HepG2 (cell line): ENCODE measurements around the gene FAM181A. TPM values are rescaled to one million over a fixed set of nuclear protein-coding genes. Genes with fewer than 3 reads are reported as not detected.

Source experiments
- ATAC-seq: fragments of 200-7000 bp; cut with Tn5 transposase; 3 replicates; pipeline ENCODE4 v1.9.1; 2020; ENCODE audit warnings: mild to moderate bottlenecking, moderate library complexity
- BruUV-seq: library from RNA; stranded (reverse); fragments of 400-500 nt; replicated peaks from 2 replicates; lab custom pipeline; 2021; lab: Mats Ljungman, UMichigan
- CTCF ChIA-PET: fragments of 300-600 bp; formaldehyde crosslinking; extraction: SDS; loops from one replicate; lab custom pipeline; 2021; ENCODE audit warnings: low total read pairs, inconsistent platforms, low intra/inter-chr PET ratio; lab: Yijun Ruan, JAX
- POLR2A ChIA-PET: fragments of 350-600 bp; sonication (Branson Sonifier 250); formaldehyde crosslinking; loops from one replicate; lab custom pipeline; 2020; ENCODE audit warnings: antibody characterized with exemption, inconsistent platforms; lab: Yijun Ruan, JAX
- DNase-seq: peaks from one replicate; pipeline ENCODE4 v3.0.0-alpha.2; 2015; ENCODE audit warnings: low spot score
- FAIRE-seq: peaks from 3 replicates; lab custom pipeline; 2011; peaks lifted over from hg19 to GRCh38; lab: Jason Lieb, UNC
- H2AFZ ChIP-seq: one replicate; pipeline ENCODE4 v1.6.1; 2011; ENCODE audit warnings: low read length, inconsistent platforms
- H3K27ac ChIP-seq: fragments of 300-600 bp; 3 replicates; pipeline ENCODE4 v1.8.0; 2011; ENCODE audit warnings: mixed run types, mild to moderate bottlenecking, mixed read lengths, low read length, inconsistent platforms; ENCODE audit not compliant: insufficient read depth; ENCODE audit errors: extremely low read length
- H3K27me3 ChIP-seq, 2 experiments: fragments of 200-600 bp in 1 of 2; 2 replicates in 1 of 2; 3 replicates in 1 of 2; pipeline versions ENCODE4 v1.6.0 to v1.8.0; 2011; ENCODE audit warnings: low read length in 2 of 2, mild to moderate bottlenecking in 2 of 2, moderate library complexity in 2 of 2, inconsistent platforms in 1 of 2; ENCODE audit not compliant: insufficient read depth in 2 of 2, control insufficient read depth in 1 of 2
- H3K36me3 ChIP-seq, 2 experiments: fragments of 200-600 bp in 1 of 2; replicated peaks in 1 of 2; 2 replicates in 1 of 2; 3 replicates in 1 of 2; pipeline versions ENCODE4 v1.5.1 to v1.8.0; 2011; ENCODE audit warnings: low read length in 2 of 2, inconsistent platforms in 1 of 2; ENCODE audit not compliant: insufficient read depth in 2 of 2, control insufficient read depth in 1 of 2
- H3K4me1 ChIP-seq: 2 replicates; pipeline ENCODE4 v1.5.1; 2012; ENCODE audit warnings: low read length, inconsistent platforms; ENCODE audit not compliant: insufficient read depth
- H3K4me2 ChIP-seq: 2 replicates; pipeline ENCODE4 v1.6.0; 2011; ENCODE audit warnings: low read depth, low read length, inconsistent platforms
- H3K4me3 ChIP-seq, 3 experiments: fragments of 200-600 bp in 1 of 3; sonication (generic), shearing (Covaris generic) in 1 of 3; replicated peaks in 1 of 3; 2 replicates each; pipeline ENCODE4 v1.5.1; 2011 to 2016; ENCODE audit warnings: low read length in 3 of 3, inconsistent platforms in 2 of 3, low read depth in 2 of 3, mild to moderate bottlenecking in 2 of 3, control low read depth in 1 of 3, mixed read lengths in 1 of 3; ENCODE audit not compliant: insufficient read depth in 1 of 3
- H3K79me2 ChIP-seq: one replicate; pipeline ENCODE4 v1.6.1; 2011; ENCODE audit warnings: low read length, inconsistent platforms; ENCODE audit not compliant: insufficient read depth
- H3K9ac ChIP-seq: 2 replicates; pipeline ENCODE4 v1.6.0; 2011; ENCODE audit warnings: mild to moderate bottlenecking, low read depth, low read length, inconsistent platforms; ENCODE audit not compliant: insufficient read depth
- H3K9me3 ChIP-seq: 2 replicates; pipeline ENCODE4 v1.5.1; 2012; ENCODE audit warnings: mild to moderate bottlenecking, low read length
- H4K20me1 ChIP-seq: 2 replicates; pipeline ENCODE4 v1.6.0; 2011; ENCODE audit warnings: inconsistent platforms, mild to moderate bottlenecking, low read length, moderate library complexity; ENCODE audit not compliant: insufficient read depth
- KDM5A ChIP-seq: fragments of 200-600 bp; sonication (generic); IDR thresholded peaks from 2 replicates; pipeline ENCODE4 v1.7.0; 2018; ENCODE audit warnings: antibody characterized with exemption, mild to moderate bottlenecking, low read length, borderline replicate concordance
- KLF15 ChIP-seq: sonication (generic); formaldehyde crosslinking; IDR thresholded peaks from 2 replicates; pipeline ENCODE4 v1.8.1; 2023; ENCODE audit warnings: borderline replicate concordance, mild to moderate bottlenecking, inconsistent platforms, missing genetic modification reagents, mixed read lengths
- ZNF12 ChIP-seq: sonication (generic); formaldehyde crosslinking; IDR thresholded peaks from 2 replicates; pipeline ENCODE4 v1.5.0; 2020; ENCODE audit warnings: missing genetic modification reagents
- ZNF562 ChIP-seq: sonication (generic); formaldehyde crosslinking; IDR thresholded peaks from 2 replicates; pipeline ENCODE4 v1.8.0; 2022; ENCODE audit warnings: missing genetic modification reagents, borderline replicate concordance
- WGBS: methylation state at CpG from one replicate; pipeline ENCODE4 v1.1.6; 2017; ENCODE audit warnings: low lambda C conversion rate; 5-methylcytosine and 5-hydroxymethylcytosine counted together
- in situ Hi-C: cut with HindIII; loops from 2 replicates; pipeline ENCODE4 v1.10.0; 2017; ENCODE audit warnings: low pct_unique_long_range_greater_than_20kb; ENCODE audit not compliant: extremely low pct_ligation_motif_present
- intact Hi-C: fragments of 100-400 bp; cut with micrococcal nuclease; formaldehyde crosslinking; loops from one replicate; pipeline ENCODE4 v1.10.0; 2022; ENCODE audit not compliant: unreplicated experiment
- polyA plus RNA-seq, 8 experiments: library from polyadenylated mRNA; depleted of rRNA in 3 of 8; stranded (reverse) in 7 of 8; unstranded in 1 of 8; fragments of >200 nt; fragmentation: Illumina TruSeq in 4 of 8; extraction: Trizol in 4 of 8; gene quantifications; 2 replicates each; pipeline versions ENCODE4 v1.2.1 to v1.2.3, GENCODE V29; 2011 to 2016; ENCODE audit warnings: low read depth in 4 of 8, missing spikeins in 1 of 8, mixed read lengths in 1 of 8; ENCODE audit not compliant: insufficient read depth in 1 of 8
- total RNA-seq, 5 experiments: library from RNA; depleted of rRNA; stranded (reverse); fragments of >200 nt; fragmentation: Illumina TruSeq; extraction: Trizol; gene quantifications; 2 replicates each; pipeline ENCODE4 v1.2.3, GENCODE V29; 2016; ENCODE audit warnings: low read depth in 1 of 5

Gene FAM181A
- total and polyA plus RNA-seq, 2 of the 13 experiments (the other 11 are each of a cell fraction or from before 2014, with no cell fraction given) = 1.1 to 1.5 TPM

DNA sequence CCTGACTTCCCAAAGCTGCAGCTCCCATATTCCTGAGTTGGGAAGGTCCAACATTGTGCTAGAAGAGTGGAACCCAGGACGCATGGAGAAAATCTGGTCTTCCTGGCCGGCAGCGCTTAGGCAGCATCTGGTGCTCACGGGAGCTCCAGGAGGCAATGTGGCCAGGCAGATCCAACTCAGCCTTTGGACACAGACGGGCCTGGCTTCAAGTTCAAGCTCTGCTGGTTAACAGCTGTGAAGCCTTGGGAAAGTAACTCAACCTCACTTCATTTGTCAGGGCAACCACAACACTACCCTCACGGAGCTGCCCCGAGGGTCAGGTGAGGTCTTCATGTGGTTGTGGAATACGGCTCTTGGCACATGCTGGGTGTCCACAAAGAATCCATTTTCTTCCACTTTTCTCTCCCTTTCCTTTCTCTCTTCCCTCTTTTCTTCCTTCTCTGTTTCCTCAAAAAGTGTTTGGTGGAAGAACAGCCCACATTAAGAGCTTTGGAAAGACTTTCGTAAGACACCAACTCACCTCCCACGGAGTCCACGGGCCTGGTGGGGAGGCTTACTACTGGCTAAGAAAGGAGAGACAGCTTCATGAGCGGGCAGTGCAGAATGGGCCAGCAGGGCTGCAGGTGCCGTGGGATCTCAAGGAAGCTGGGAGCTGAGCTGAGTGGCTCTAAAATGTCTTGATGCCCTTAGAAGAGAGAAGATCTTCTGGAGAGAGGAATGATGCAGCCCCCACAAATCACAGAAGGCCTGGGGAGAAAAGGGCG, 2.4 kb upstream of the FAM181A start:
- Histone ChIP-seq H3K9ac (no peak overlapping the region), H3K4me1 (peaks cover 32% of the 10 kb centered on the region), H4K20me1 (no peaks in the 10 kb centered on the region), H3K79me2 (no peaks in the 10 kb centered on the region), H3K27ac (no peak overlapping the region), H3K36me3 (no peaks in the 10 kb centered on the region), H3K27me3 (peaks cover 3 to 16% of the 10 kb centered on the region in 2 experiments; a peak in 3 of 5 replicates), H2AFZ (no peak overlapping the region), H3K4me2 (no peak overlapping the region), H3K4me3 (no peak overlapping the region), H3K9me3 (no peaks in the 10 kb centered on the region)
- no peak for FAIRE-seq
- 74% methylated on average over 8 of the region's 14 CpGs for WGBS
- TF ChIP-seq ZNF562 (CRISPR knock-in tag) (no peak), KDM5A (no peak)
- intact Hi-C loops (no loop called here), in situ Hi-C loops (no loop called here)
- DNase-seq = no peak
- ATAC-seq = no peak
- ChIA-PET POLR2A (no interaction called here), CTCF (no interaction called here)
- BruUV-seq = no TSS peak

DNA sequence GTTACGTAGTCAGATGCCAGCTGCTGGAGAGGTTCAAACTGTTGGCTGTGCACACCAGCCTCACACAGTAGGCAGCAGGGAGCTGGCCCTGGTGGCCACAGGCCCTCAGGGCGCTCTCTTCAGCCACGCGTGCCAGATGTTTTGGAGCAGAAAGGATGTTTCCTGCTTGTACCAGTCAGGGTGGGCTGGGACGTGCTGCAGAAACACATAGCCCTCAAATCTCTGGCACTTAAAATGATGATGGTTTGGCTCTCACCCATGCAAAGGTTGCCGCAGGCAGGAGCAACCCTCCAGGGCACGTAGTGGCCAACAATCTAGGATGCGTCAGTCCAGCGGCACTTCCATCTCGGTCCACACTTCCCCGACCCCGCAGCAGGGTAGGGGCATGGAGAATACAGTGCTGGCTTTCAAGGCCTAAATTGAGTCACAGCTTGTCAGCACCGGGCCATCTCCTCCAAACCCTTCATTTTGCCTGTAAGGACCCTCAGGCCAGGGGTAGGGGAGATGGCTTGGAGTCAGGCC, 1.7 kb upstream of the FAM181A start:
- H3K27ac ChIP-seq = no peak overlapping the region
- intact Hi-C loops = no loop called here
- H3K4me2 ChIP-seq = no peak overlapping the region
- peaks cover 3 to 16% of the 10 kb centered on the region in 2 experiments; a peak in 3 of 5 replicates for H3K27me3 ChIP-seq
- ChIA-PET CTCF (no interaction called here), POLR2A (no interaction called here)
- ATAC-seq = no peak
- 45% methylated on average over 5 of the region's 13 CpGs for WGBS
- no peaks in the 10 kb centered on the region for H4K20me1 ChIP-seq
- H3K4me3 ChIP-seq = no peak overlapping the region
- H3K9ac ChIP-seq = no peak overlapping the region
- H2AFZ ChIP-seq = no peak overlapping the region
- in situ Hi-C loops = no loop called here
- TF ChIP-seq KLF15 (CRISPR knock-in tag) = no peak
- TF ChIP-seq ZNF12 = peak; percentile 85; the same call in 1 of the 2 replicates
- TF ChIP-seq, all 625 proteins: peak for 1
- Histone ChIP-seq H3K79me2 (no peaks in the 10 kb centered on the region), H3K4me1 (peaks cover 32% of the 10 kb centered on the region), H3K9me3 (no peaks in the 10 kb centered on the region), H3K36me3 (no peaks in the 10 kb centered on the region)
- no peak for FAIRE-seq
- DNase-seq = no peak
- BruUV-seq = no TSS peak
